ENCODE measurements around the gene S1PR3. TPM values are rescaled to one million over a fixed set of nuclear protein-coding genes. Genes with fewer than 3 reads are reported as not detected.
A peak's percentile ranks its signal among the peaks of the same experiment; 100 is the strongest.

Gene S1PR3
- total and polyA plus RNA-seq, 9 of the 15 experiments (the other 6 are each of a cell fraction or from before 2014, with no cell fraction given): 0.03 to 2.0 (median 0.29) TPM

- no peak for FAIRE-seq
- CTCF ChIA-PET (ENCODE audit: low intra/inter-chr PET ratio): no interaction called here
- Histone ChIP-seq H3K9ac (ENCODE audit: insufficient read depth in 1 of 2, low read depth in 2 of 2, low read length in 2 of 2) (no peak overlapping the region), H3K27me3 (ENCODE audit: control insufficient read depth in 2 of 2, insufficient read depth in 2 of 2, low read length in 2 of 2) (peaks cover 0 to 9% of the 10 kb centered on the region in 2 experiments; a peak in 2 of 5 replicates), H3K9me3 (replicated peaks; ENCODE audit: control insufficient read depth, insufficient read depth, low read depth, low read length) (no peaks in the 10 kb centered on the region), H3K79me2 (ENCODE audit: control insufficient read depth, insufficient read depth, low read length) (no peaks in the 10 kb centered on the region), H3K4me1 (replicated peaks in 1 of 2; ENCODE audit: control insufficient read depth in 2 of 2, insufficient read depth in 2 of 2, low read length in 2 of 2) (no peaks in the 10 kb centered on the region), H3K4me2 (ENCODE audit: insufficient read depth, low read length) (no peak overlapping the region; the same call in 1 of the 2 replicates), H3K9me1 (ENCODE audit: control insufficient read depth, insufficient read depth, low read length) (no peaks in the 10 kb centered on the region), H3K27ac (ENCODE audit: extremely low read depth, low read depth, low read length) (no peak overlapping the region), H3K4me3 (no peak overlapping the region), H4K20me1 (replicated peaks; ENCODE audit: control insufficient read depth, insufficient read depth, low read length) (no peaks in the 10 kb centered on the region), H2AFZ (ENCODE audit: low read depth, low read length) (peak overlapping the region; percentile 15; the same call in 1 of the 2 replicates), H3K36me3 (ENCODE audit: control insufficient read depth, insufficient read depth, low read length) (no peaks in the 10 kb centered on the region)
- intact Hi-C loops (cut with micrococcal nuclease): no loop called here
- WGBS (ENCODE audit: insufficient coverage, low coverage, missing lambda C conversion rate): 22% methylated on average over 4 of the region's 9 CpGs
- in situ Hi-C loops (cut with MboI): loop anchor here (25.0 kb wide), 1 partner anchor 1046 kb away; the partner anchor contains the start of gene CDK20
- DNase-seq (ENCODE audit: extremely low read depth in 1 of 4, low spot score in 3 of 4): no peak
- TF ChIP-seq PKNOX1 (IDR thresholded peaks at IDR 0.05) (no peak), RUNX1 (IDR thresholded peaks at IDR 0.05; ENCODE audit: low read depth) (no peak), ZNF3 (CRISPR knock-in tag; IDR thresholded peaks at IDR 0.05) (no peak), ZNF507 (tag; conservative IDR thresholded peaks at IDR 0.05) (no peak), ZNF76 (CRISPR knock-in tag; IDR thresholded peaks at IDR 0.05; ENCODE audit: borderline replicate concordance) (no peak), ZNF134 (CRISPR knock-in tag; conservative IDR thresholded peaks at IDR 0.05) (no peak), TFAP4 (CRISPR knock-in tag; IDR thresholded peaks at IDR 0.05; ENCODE audit: borderline replicate concordance) (no peak), SOX6 (IDR thresholded peaks at IDR 0.05) (no peak), SMARCA5 (IDR thresholded peaks at IDR 0.05) (no peak), THRAP3 (IDR thresholded peaks at IDR 0.05; ENCODE audit: borderline replicate concordance) (no peak), RFX7 (CRISPR knock-in tag; IDR thresholded peaks at IDR 0.05) (no peak), ZC3H8 (IDR thresholded peaks at IDR 0.05) (no peak), ZNF639 (CRISPR knock-in tag; conservative IDR thresholded peaks at IDR 0.05 in 1 of 2, IDR thresholded peaks at IDR 0.05 in 1 of 2) (no peak)
- no TSS peak for BruUV-seq (replicated peaks)
- POLR2A ChIA-PET: no interaction called here
- no peak for ATAC-seq
Observed at GRCh38 chr9:89008055-89008743, 16.9 kb downstream of the S1PR3 start.
